Non-pigmented ciliary epithelial cell (primary cell): ENCODE results near the gene GRIN2A.

Experiments
- DNase-seq: peaks from one replicate; pipeline ENCODE4 v3.0.0-alpha.2; 2010; ENCODE audit warnings: low read depth

GRIN2A gene

GRCh38 chr16:10031473-10031872 is 150.8 kb downstream of the GRIN2A start:
- DNase-seq, result no peak

- DNase-seq, result no peak
Observed at GRCh38 chr16:10028644-10029043, 153.6 kb downstream of the GRIN2A start.

- DNase-seq, result no peak
Observed at GRCh38 chr16:10027553-10027952, 154.7 kb downstream of the GRIN2A start.

- no peak for DNase-seq
Observed at GRCh38 chr16:10026593-10026992, 155.6 kb downstream of the GRIN2A start.

GRCh38 chr16:10022098-10022497 is 160.1 kb downstream of the GRIN2A start:
- no peak for DNase-seq

- no peak for DNase-seq
Observed at GRCh38 chr16:10020866-10021265, 161.4 kb downstream of the GRIN2A start.

- no peak for DNase-seq
Observed at GRCh38 chr16:10016752-10017151, 165.5 kb downstream of the GRIN2A start.

GRCh38 chr16:10015397-10015796 is 166.8 kb downstream of the GRIN2A start:
- no peak for DNase-seq

GRCh38 chr16:10013774-10014173 is 168.5 kb downstream of the GRIN2A start:
- DNase-seq, result no peak

- DNase-seq, result no peak
Observed at GRCh38 chr16:10013364-10013763, 168.9 kb downstream of the GRIN2A start.

- no peak for DNase-seq
Observed at GRCh38 chr16:10009684-10010083, 172.5 kb downstream of the GRIN2A start.

GRCh38 chr16:10003486-10003885 is 178.7 kb downstream of the GRIN2A start:
- DNase-seq, result no peak

GRCh38 chr16:10001258-10001775 is 180.9 kb downstream of the GRIN2A start:
- DNase-seq, result no peak

GRCh38 chr16:9996221-9996620 is 186.0 kb downstream of the GRIN2A start:
- DNase-seq, result no peak

- no peak for DNase-seq
Observed at GRCh38 chr16:9992441-9992840, 189.8 kb downstream of the GRIN2A start.

- no peak for DNase-seq
Observed at GRCh38 chr16:9980981-9981380, 201.2 kb downstream of the GRIN2A start.

- DNase-seq, result no peak
Observed at GRCh38 chr16:9978160-9978725, 204.0 kb downstream of the GRIN2A start.

GRCh38 chr16:9977333-9977897 is 204.8 kb downstream of the GRIN2A start:
- DNase-seq, result no peak

- no peak for DNase-seq
Observed at GRCh38 chr16:9976601-9977000, 205.6 kb downstream of the GRIN2A start.

GRCh38 chr16:9971907-9972306 is 210.3 kb downstream of the GRIN2A start:
- DNase-seq, result no peak

GRCh38 chr16:9970796-9971195 is 211.4 kb downstream of the GRIN2A start:
- DNase-seq, result no peak

GRCh38 chr16:9970244-9970643 is 212.0 kb downstream of the GRIN2A start:
- no peak for DNase-seq

- no peak for DNase-seq
Observed at GRCh38 chr16:9969580-9969979, 212.6 kb downstream of the GRIN2A start.

GRCh38 chr16:9966569-9967157 is 215.6 kb downstream of the GRIN2A start:
- DNase-seq, result no peak
